Esophagus muscularis mucosa (tissue), 4 donors: Measurements from ENCODE around the gene VEZF1. TPM values are rescaled to one million over a fixed set of nuclear protein-coding genes. Genes with fewer than 3 reads are reported as not detected.

Experiments
- DNase-seq: peaks from one replicate; pipeline ENCODE4 v3.0.0-alpha.2; 2017; ENCODE audit errors: extremely low spot score
- H3K27ac ChIP-seq, 4 donors: fragments of 200-600 bp; sonication (generic); replicated peaks in 1 of 4; 1 replicate in 3 of 4; 2 replicates in 1 of 4; pipeline ENCODE4 v1.5.1; 2016 to 2019; ENCODE audit warnings: mild to moderate bottlenecking in 1 of 4
- H3K27me3 ChIP-seq, 4 donors: fragments of 200-600 bp; sonication (generic); one replicate each; pipeline versions ENCODE4 v1.5.1 to v1.6.0; 2016 to 2019
- H3K36me3 ChIP-seq, 4 donors: fragments of 200-600 bp; sonication (generic); one replicate each; pipeline ENCODE4 v1.5.1; 2016 to 2019
- H3K4me1 ChIP-seq, 4 donors: fragments of 200-600 bp; sonication (generic); one replicate each; pipeline ENCODE4 v1.5.1; 2016 to 2019
- H3K4me3 ChIP-seq, 4 donors: fragments of 200-600 bp; sonication (generic); 1 replicate in 2 of 4; 2 replicates in 2 of 4; pipeline ENCODE4 v1.5.1; 2016 to 2019; ENCODE audit warnings: mild to moderate bottlenecking in 4 of 4, moderate library complexity in 1 of 4
- H3K9me3 ChIP-seq, 4 donors: fragments of 200-600 bp; sonication (generic); 1 replicate in 3 of 4; 2 replicates in 1 of 4; pipeline ENCODE4 v1.5.1; 2016 to 2019
- CTCF ChIP-seq, 3 experiments: fragments of 200-600 bp in 2 of 3; fragments of 450-650 bp in 1 of 3; sonication (generic) in 2 of 3; IDR thresholded peaks; one replicate each; pipeline ENCODE4 v1.5.1; 2017 to 2019; ENCODE audit warnings: antibody characterized with exemption in 3 of 3, mild to moderate bottlenecking in 2 of 3, moderate library complexity in 1 of 3
- EP300 ChIP-seq: sonication (generic); formaldehyde crosslinking; IDR thresholded peaks from one replicate; pipeline ENCODE4 v1.6.1; 2017; ENCODE audit warnings: antibody characterized with exemption
- POLR2A ChIP-seq: fragments of 450-650 bp; IDR thresholded peaks from one replicate; pipeline ENCODE4 v1.6.1; 2017; ENCODE audit warnings: antibody characterized with exemption, moderate library complexity, mild to moderate bottlenecking, low read depth
- POLR2AphosphoS5 ChIP-seq, 2 donors: sonication (generic); formaldehyde crosslinking; IDR thresholded peaks; one replicate each; pipeline ENCODE4 v1.6.1; 2017; ENCODE audit warnings: antibody characterized with exemption in 2 of 2
- WGBS: methylation state at CpG from one replicate; pipeline ENCODE4 v1.1.5; 2018; 5-methylcytosine and 5-hydroxymethylcytosine counted together
- intact Hi-C: fragments of 100-400 bp; cut with DNase I; formaldehyde crosslinking; loops from one replicate; pipeline ENCODE4 v1.15.1; 2023
- total RNA-seq, 4 donors: library from RNA; depleted of rRNA; stranded (reverse); fragments of >200 nt; gene quantifications; one replicate each; pipeline versions ENCODE4 v1.1.0 to v1.2.1, GENCODE V29; 2016

VEZF1 gene
- total RNA-seq, 4 donors from 2014 or later: 98.9 to 154 (median 121) TPM

- Histone ChIP-seq H3K27ac (peak overlapping the region in 2 of 4 donors; percentile 17 to 42), H3K27me3 (no peaks in the 10 kb centered on the region), H3K36me3 (no peaks in the 10 kb centered on the region), H3K4me3 (no peak overlapping the region), H3K9me3 (no peaks in the 10 kb centered on the region), H3K4me1 (peaks cover 23 to 36% (median 28%) of the 10 kb centered on the region in 4 donors)
- 92% methylated on average over 3 of the region's 3 CpGs for WGBS
- intact Hi-C loops: no loop called here
- peak; percentile 60 for DNase-seq
- TF ChIP-seq POLR2AphosphoS5 (IDR thresholded peaks at IDR 0.05): no peak
- no peak for TF ChIP-seq CTCF (IDR thresholded peaks at IDR 0.05)
- TF ChIP-seq POLR2A: no peak
- TF ChIP-seq EP300: no peak
These were observed 30.2 kb downstream of the VEZF1 start for GRCh38 chr17:57957886-57958285.

- WGBS: 93% methylated on average over 8 of the region's 8 CpGs
- Histone ChIP-seq H3K4me1 (peaks cover 29 to 42% (median 34%) of the 10 kb centered on the region in 4 donors), H3K27ac (peak overlapping the region in 2 of 4 donors; percentile 17 to 42), H3K4me3 (no peak overlapping the region), H3K9me3 (no peaks in the 10 kb centered on the region), H3K27me3 (no peaks in the 10 kb centered on the region), H3K36me3 (no peaks in the 10 kb centered on the region)
- DNase-seq: peak; percentile 72
- intact Hi-C loops: no loop called here
- TF ChIP-seq POLR2A: no peak
- no peak for TF ChIP-seq EP300
- TF ChIP-seq CTCF (IDR thresholded peaks at IDR 0.05): no peak
- no peak for TF ChIP-seq POLR2AphosphoS5 (IDR thresholded peaks at IDR 0.05)
These were observed 30.8 kb downstream of the VEZF1 start for GRCh38 chr17:57957120-57957850.

GRCh38 chr17:57956291-57957119 is 31.5 kb downstream of the VEZF1 start:
- no peaks in the 10 kb centered on the region for H3K27me3 ChIP-seq
- TF ChIP-seq POLR2AphosphoS5 (IDR thresholded peaks at IDR 0.05) (no peak), EP300 (no peak)
- peaks cover 37 to 49% (median 42%) of the 10 kb centered on the region in 4 donors for H3K4me1 ChIP-seq
- H3K27ac ChIP-seq: peak overlapping the region; percentile 96 to 100 (median 99)
- H3K4me3 ChIP-seq: peak overlapping the region in 1 of 4 donors; percentile 84
- 57% methylated on average over 13 of the region's 13 CpGs for WGBS
- intact Hi-C loops: no loop called here
- no peaks in the 10 kb centered on the region for H3K36me3 ChIP-seq
- DNase-seq: no peak
- H3K9me3 ChIP-seq: no peaks in the 10 kb centered on the region

- TF ChIP-seq POLR2AphosphoS5 (IDR thresholded peaks at IDR 0.05) (peak; percentile 39 to 73), EP300 (no peak), CTCF (IDR thresholded peaks at IDR 0.05) (peak; percentile 32 to 69 (median 38))
- H3K27me3 ChIP-seq: no peaks in the 10 kb centered on the region
- H3K27ac ChIP-seq: peak within 1 kb of the TSS; percentile 98 to 100 (median 100)
- no peaks in the 10 kb centered on the region for H3K36me3 ChIP-seq
- peaks cover 49 to 61% (median 53%) of the 10 kb centered on the region in 4 donors for H3K4me1 ChIP-seq
- intact Hi-C loops: no loop called here
- peak; percentile 91 for DNase-seq
- H3K9me3 ChIP-seq: no peaks in the 10 kb centered on the region
- peak within 1 kb of the TSS; percentile 84 to 98 (median 94) for H3K4me3 ChIP-seq
- WGBS: 7% methylated on average over 15 of the region's 79 CpGs
These were observed 32.7 kb downstream of the VEZF1 start, which contains the start of gene CUEDC1 for GRCh38 chr17:57955183-57955931. TSS of gene CUEDC1 (minus strand) at chr17:57955412. CDS start at chr17:57885564, 69,848 bp downstream.
